HepG2 (cell line): ENCODE data around the gene ANKRD11. TPM values are rescaled to one million over a fixed set of nuclear protein-coding genes. Genes with fewer than 3 reads are reported as not detected.

Experiments
- ATAC-seq: fragments of 200-7000 bp; cut with Tn5 transposase; 3 replicates; pipeline ENCODE4 v1.9.1; 2020; ENCODE audit warnings: mild to moderate bottlenecking, moderate library complexity
- BruUV-seq: library from RNA; stranded (reverse); fragments of 400-500 nt; replicated peaks from 2 replicates; lab custom pipeline; 2021; lab: Mats Ljungman, UMichigan
- CTCF ChIA-PET: fragments of 300-600 bp; formaldehyde crosslinking; extraction: SDS; loops from one replicate; lab custom pipeline; 2021; ENCODE audit warnings: low total read pairs, inconsistent platforms, low intra/inter-chr PET ratio; lab: Yijun Ruan, JAX
- POLR2A ChIA-PET: fragments of 350-600 bp; sonication (Branson Sonifier 250); formaldehyde crosslinking; loops from one replicate; lab custom pipeline; 2020; ENCODE audit warnings: antibody characterized with exemption, inconsistent platforms; lab: Yijun Ruan, JAX
- DNase-seq: peaks from one replicate; pipeline ENCODE4 v3.0.0-alpha.2; 2015; ENCODE audit warnings: low spot score
- FAIRE-seq: peaks from 3 replicates; lab custom pipeline; 2011; peaks lifted over from hg19 to GRCh38; lab: Jason Lieb, UNC
- H2AFZ ChIP-seq: one replicate; pipeline ENCODE4 v1.6.1; 2011; ENCODE audit warnings: low read length, inconsistent platforms
- H3K27ac ChIP-seq: fragments of 300-600 bp; 3 replicates; pipeline ENCODE4 v1.8.0; 2011; ENCODE audit warnings: mixed run types, mild to moderate bottlenecking, mixed read lengths, low read length, inconsistent platforms; ENCODE audit not compliant: insufficient read depth; ENCODE audit errors: extremely low read length
- H3K27me3 ChIP-seq, 2 experiments: fragments of 200-600 bp in 1 of 2; 2 replicates in 1 of 2; 3 replicates in 1 of 2; pipeline versions ENCODE4 v1.6.0 to v1.8.0; 2011; ENCODE audit warnings: low read length in 2 of 2, mild to moderate bottlenecking in 2 of 2, moderate library complexity in 2 of 2, inconsistent platforms in 1 of 2; ENCODE audit not compliant: insufficient read depth in 2 of 2, control insufficient read depth in 1 of 2
- H3K36me3 ChIP-seq, 2 experiments: fragments of 200-600 bp in 1 of 2; replicated peaks in 1 of 2; 2 replicates in 1 of 2; 3 replicates in 1 of 2; pipeline versions ENCODE4 v1.5.1 to v1.8.0; 2011; ENCODE audit warnings: low read length in 2 of 2, inconsistent platforms in 1 of 2; ENCODE audit not compliant: insufficient read depth in 2 of 2, control insufficient read depth in 1 of 2
- H3K4me1 ChIP-seq: 2 replicates; pipeline ENCODE4 v1.5.1; 2012; ENCODE audit warnings: low read length, inconsistent platforms; ENCODE audit not compliant: insufficient read depth
- H3K4me2 ChIP-seq: 2 replicates; pipeline ENCODE4 v1.6.0; 2011; ENCODE audit warnings: low read depth, low read length, inconsistent platforms
- H3K4me3 ChIP-seq, 3 experiments: fragments of 200-600 bp in 1 of 3; sonication (generic), shearing (Covaris generic) in 1 of 3; replicated peaks in 1 of 3; 2 replicates each; pipeline ENCODE4 v1.5.1; 2011 to 2016; ENCODE audit warnings: low read length in 3 of 3, inconsistent platforms in 2 of 3, low read depth in 2 of 3, mild to moderate bottlenecking in 2 of 3, control low read depth in 1 of 3, mixed read lengths in 1 of 3; ENCODE audit not compliant: insufficient read depth in 1 of 3
- H3K79me2 ChIP-seq: one replicate; pipeline ENCODE4 v1.6.1; 2011; ENCODE audit warnings: low read length, inconsistent platforms; ENCODE audit not compliant: insufficient read depth
- H3K9ac ChIP-seq: 2 replicates; pipeline ENCODE4 v1.6.0; 2011; ENCODE audit warnings: mild to moderate bottlenecking, low read depth, low read length, inconsistent platforms; ENCODE audit not compliant: insufficient read depth
- H3K9me3 ChIP-seq: 2 replicates; pipeline ENCODE4 v1.5.1; 2012; ENCODE audit warnings: mild to moderate bottlenecking, low read length
- H4K20me1 ChIP-seq: 2 replicates; pipeline ENCODE4 v1.6.0; 2011; ENCODE audit warnings: inconsistent platforms, mild to moderate bottlenecking, low read length, moderate library complexity; ENCODE audit not compliant: insufficient read depth
- BRD4 ChIP-seq: sonication (generic); formaldehyde crosslinking; IDR thresholded peaks from 2 replicates; pipeline ENCODE4 v1.4.0; 2020; ENCODE audit warnings: missing genetic modification reagents
- RBM22 ChIP-seq: fragments of 200-400 bp; formaldehyde crosslinking; optimal IDR thresholded peaks from 2 replicates; pipeline ENCODE3; 2017; ENCODE audit warnings: mild to moderate bottlenecking, low read length, moderate library complexity
- WGBS: methylation state at CpG from one replicate; pipeline ENCODE4 v1.1.6; 2017; ENCODE audit warnings: low lambda C conversion rate; 5-methylcytosine and 5-hydroxymethylcytosine counted together
- in situ Hi-C: cut with HindIII; loops from 2 replicates; pipeline ENCODE4 v1.10.0; 2017; ENCODE audit warnings: low pct_unique_long_range_greater_than_20kb; ENCODE audit not compliant: extremely low pct_ligation_motif_present
- intact Hi-C: fragments of 100-400 bp; cut with micrococcal nuclease; formaldehyde crosslinking; loops from one replicate; pipeline ENCODE4 v1.10.0; 2022; ENCODE audit not compliant: unreplicated experiment
- polyA plus RNA-seq, 8 experiments: library from polyadenylated mRNA; depleted of rRNA in 3 of 8; stranded (reverse) in 7 of 8; unstranded in 1 of 8; fragments of >200 nt; fragmentation: Illumina TruSeq in 4 of 8; extraction: Trizol in 4 of 8; gene quantifications; 2 replicates each; pipeline versions ENCODE4 v1.2.1 to v1.2.3, GENCODE V29; 2011 to 2016; ENCODE audit warnings: low read depth in 4 of 8, missing spikeins in 1 of 8, mixed read lengths in 1 of 8; ENCODE audit not compliant: insufficient read depth in 1 of 8
- total RNA-seq, 5 experiments: library from RNA; depleted of rRNA; stranded (reverse); fragments of >200 nt; fragmentation: Illumina TruSeq; extraction: Trizol; gene quantifications; 2 replicates each; pipeline ENCODE4 v1.2.3, GENCODE V29; 2016; ENCODE audit warnings: low read depth in 1 of 5
- TF ChIP-seq, protein P1 (sequence below): IDR thresholded peaks from 2 replicates; pipeline ENCODE4 v1.6.1; 2016
- TF ChIP-seq, protein P2 (sequence below): sonication (generic); formaldehyde crosslinking; IDR thresholded peaks from 2 replicates; pipeline ENCODE4 v1.5.0; 2020; ENCODE audit warnings: mild to moderate bottlenecking, missing genetic modification reagents

ANKRD11 gene
- total and polyA plus RNA-seq, 2 of the 13 experiments (the other 11 are each of a cell fraction or from before 2014, with no cell fraction given), result 21.4 to 38.4 TPM

GRCh38 chr16:89291776-89292175 lies 198.6 kb downstream of the ANKRD11 start:
- Histone ChIP-seq H3K36me3 (peaks cover 31 to 64% of the 10 kb centered on the region in 2 experiments), H3K4me2 (no peak overlapping the region)
- CTCF ChIA-PET, result no interaction called here
- no TSS peak for BruUV-seq
- FAIRE-seq (no peak), DNase-seq (no peak)
- TF ChIP-seq, protein P1, sequence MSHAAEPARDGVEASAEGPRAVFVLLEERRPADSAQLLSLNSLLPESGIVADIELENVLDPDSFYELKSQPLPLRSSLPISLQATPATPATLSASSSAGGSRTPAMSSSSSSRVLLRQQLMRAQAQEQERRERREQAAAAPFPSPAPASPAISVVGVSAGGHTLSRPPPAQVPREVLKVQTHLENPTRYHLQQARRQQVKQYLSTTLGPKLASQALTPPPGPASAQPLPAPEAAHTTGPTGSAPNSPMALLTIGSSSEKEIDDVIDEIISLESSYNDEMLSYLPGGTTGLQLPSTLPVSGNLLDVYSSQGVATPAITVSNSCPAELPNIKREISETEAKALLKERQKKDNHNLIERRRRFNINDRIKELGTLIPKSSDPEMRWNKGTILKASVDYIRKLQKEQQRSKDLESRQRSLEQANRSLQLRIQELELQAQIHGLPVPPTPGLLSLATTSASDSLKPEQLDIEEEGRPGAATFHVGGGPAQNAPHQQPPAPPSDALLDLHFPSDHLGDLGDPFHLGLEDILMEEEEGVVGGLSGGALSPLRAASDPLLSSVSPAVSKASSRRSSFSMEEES (CRISPR knock-in tag), result no peak
- TF ChIP-seq RBM22, result peak; percentile 61
- TF ChIP-seq BRD4 (CRISPR knock-in tag), result no peak
- TF ChIP-seq, all 625 proteins: peak for 1
- Histone ChIP-seq H3K79me2 (peaks cover 31% of the 10 kb centered on the region), H3K27me3 (no peaks in the 10 kb centered on the region), H3K27ac (no peak overlapping the region), H2AFZ (no peak overlapping the region), H3K9me3 (no peaks in the 10 kb centered on the region), H3K9ac (no peak overlapping the region), H4K20me1 (peaks cover 44% of the 10 kb centered on the region), H3K4me3 (no peak overlapping the region), H3K4me1 (peaks cover 32% of the 10 kb centered on the region)
- 92% methylated on average over 12 of the region's 13 CpGs for WGBS
- POLR2A ChIA-PET, result no interaction called here
- intact Hi-C loops, result no loop called here
- in situ Hi-C loops, result no loop called here
- no peak for ATAC-seq

DNA sequence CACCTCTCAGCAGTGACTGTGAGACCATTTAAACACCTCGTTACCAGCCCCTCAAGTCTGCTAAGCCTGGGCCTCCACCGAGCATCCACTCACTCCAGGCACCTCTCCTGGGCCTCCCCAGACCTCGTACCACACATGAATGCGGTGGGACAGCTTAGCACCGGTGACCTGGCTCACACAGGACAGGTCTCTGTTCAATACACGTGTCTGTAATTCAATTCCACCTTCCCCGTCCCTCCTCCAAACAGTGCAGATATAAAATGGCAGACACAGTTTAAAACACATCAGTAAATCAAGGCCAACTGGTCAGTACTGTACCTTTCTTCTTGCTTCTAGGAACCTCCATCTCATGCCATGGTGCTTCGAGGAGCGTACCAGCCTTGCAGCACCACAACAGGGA lies 199.0 kb downstream of the ANKRD11 start:
- Histone ChIP-seq H3K4me3 (no peak overlapping the region), H3K27ac (no peak overlapping the region), H3K4me1 (peaks cover 32% of the 10 kb centered on the region), H3K27me3 (no peaks in the 10 kb centered on the region), H2AFZ (no peak overlapping the region), H3K36me3 (peaks cover 34 to 64% of the 10 kb centered on the region in 2 experiments), H4K20me1 (peaks cover 44% of the 10 kb centered on the region), H3K79me2 (peaks cover 27% of the 10 kb centered on the region), H3K4me2 (no peak overlapping the region), H3K9me3 (no peaks in the 10 kb centered on the region), H3K9ac (no peak overlapping the region)
- FAIRE-seq (no peak), DNase-seq (no peak), ATAC-seq (no peak)
- ChIA-PET POLR2A (no interaction called here), CTCF (no interaction called here)
- in situ Hi-C loops, result no loop called here
- no TSS peak for BruUV-seq
- intact Hi-C loops, result no loop called here
- 96% methylated on average over 9 of the region's 9 CpGs for WGBS
- peak; percentile 80 for TF ChIP-seq RBM22
- TF ChIP-seq, protein P2, sequence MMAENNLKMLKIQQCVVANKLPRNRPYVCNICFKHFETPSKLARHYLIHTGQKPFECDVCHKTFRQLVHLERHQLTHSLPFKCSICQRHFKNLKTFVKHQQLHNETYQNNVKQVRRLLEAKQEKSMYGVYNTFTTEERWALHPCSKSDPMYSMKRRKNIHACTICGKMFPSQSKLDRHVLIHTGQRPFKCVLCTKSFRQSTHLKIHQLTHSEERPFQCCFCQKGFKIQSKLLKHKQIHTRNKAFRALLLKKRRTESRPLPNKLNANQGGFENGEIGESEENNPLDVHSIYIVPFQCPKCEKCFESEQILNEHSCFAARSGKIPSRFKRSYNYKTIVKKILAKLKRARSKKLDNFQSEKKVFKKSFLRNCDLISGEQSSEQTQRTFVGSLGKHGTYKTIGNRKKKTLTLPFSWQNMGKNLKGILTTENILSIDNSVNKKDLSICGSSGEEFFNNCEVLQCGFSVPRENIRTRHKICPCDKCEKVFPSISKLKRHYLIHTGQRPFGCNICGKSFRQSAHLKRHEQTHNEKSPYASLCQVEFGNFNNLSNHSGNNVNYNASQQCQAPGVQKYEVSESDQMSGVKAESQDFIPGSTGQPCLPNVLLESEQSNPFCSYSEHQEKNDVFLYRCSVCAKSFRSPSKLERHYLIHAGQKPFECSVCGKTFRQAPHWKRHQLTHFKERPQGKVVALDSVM (CRISPR knock-in tag), result no peak
